IMR-90 (cell line): ENCODE data around the gene COX6A2. TPM values are rescaled to one million over a fixed set of nuclear protein-coding genes. Genes with fewer than 3 reads are reported as not detected.

Experiments used
- ATAC-seq: fragments of 200-7000 bp; cut with Tn5 transposase; 2 replicates; pipeline ENCODE4 v1.9.1; 2020; ENCODE audit warnings: low read depth, mild to moderate bottlenecking, moderate library complexity
- BruUV-seq: library from RNA; stranded (reverse); fragments of 400-500 nt; replicated peaks from 2 replicates; lab custom pipeline; 2021; lab: Mats Ljungman, UMichigan
- CTCF ChIA-PET: fragments of 300-600 bp; formaldehyde crosslinking; extraction: SDS; loops from one replicate; lab custom pipeline; 2021; ENCODE audit warnings: antibody characterized with exemption; lab: Yijun Ruan, JAX
- POLR2A ChIA-PET: fragments of 300-600 bp; sonication (Branson Sonifier 250); formaldehyde crosslinking; loops from one replicate; lab custom pipeline; 2022; ENCODE audit warnings: antibody characterized with exemption; ENCODE audit not compliant: unreplicated experiment; lab: Charles Lee
- DNase-seq: peaks from one replicate; pipeline ENCODE4 v3.0.0; 2013
- H2AFZ ChIP-seq: replicated peaks from 2 replicates; pipeline ENCODE3; 2013; ENCODE audit warnings: low read length, mild to moderate bottlenecking; ENCODE audit not compliant: poor library complexity
- H2AK5ac ChIP-seq: 2 replicates; pipeline ENCODE4 v1.6.1; 2013; ENCODE audit warnings: low read depth, low read length, inconsistent platforms
- H2AK9ac ChIP-seq: replicated peaks from 2 replicates; pipeline ENCODE3; 2013; ENCODE audit warnings: mild to moderate bottlenecking, low read depth, low read length, moderate library complexity; ENCODE audit not compliant: poor library complexity
- H2BK120ac ChIP-seq: 2 replicates; pipeline ENCODE4 v1.6.1; 2013; ENCODE audit warnings: low read depth, low read length, inconsistent platforms
- H2BK15ac ChIP-seq: 3 replicates; pipeline ENCODE4 v1.6.1; 2013; ENCODE audit warnings: low read depth, low read length, inconsistent platforms
- H2BK20ac ChIP-seq: 2 replicates; pipeline ENCODE4 v1.6.1; 2013; ENCODE audit warnings: low read depth, mild to moderate bottlenecking, inconsistent platforms, low read length, moderate library complexity
- H2BK5ac ChIP-seq: 2 replicates; pipeline ENCODE4 v1.6.1; 2013; ENCODE audit warnings: mild to moderate bottlenecking, low read depth, low read length, inconsistent platforms; ENCODE audit not compliant: poor library complexity, severe bottlenecking
- H3K14ac ChIP-seq: replicated peaks from 2 replicates; pipeline ENCODE4 v1.6.1; 2013; ENCODE audit warnings: low read depth, low read length, inconsistent platforms
- H3K18ac ChIP-seq: 2 replicates; pipeline ENCODE4 v1.6.1; 2013; ENCODE audit warnings: low read depth, low read length, control low read depth
- H3K23ac ChIP-seq: 2 replicates; pipeline ENCODE4 v1.6.1; 2013; ENCODE audit warnings: low read depth, low read length, inconsistent platforms
- H3K27ac ChIP-seq: 2 replicates; pipeline ENCODE4 v1.5.1; 2013; ENCODE audit warnings: mild to moderate bottlenecking, control low read depth, low read length; ENCODE audit not compliant: insufficient read depth
- H3K27me3 ChIP-seq: 2 replicates; pipeline ENCODE4 v1.6.1; 2013; ENCODE audit warnings: low read length; ENCODE audit not compliant: control insufficient read depth, insufficient read depth
- H3K36me3 ChIP-seq: 2 replicates; pipeline ENCODE4 v1.6.1; 2013; ENCODE audit warnings: low read length, mixed read lengths; ENCODE audit not compliant: control insufficient read depth, insufficient read depth
- H3K4ac ChIP-seq: 2 replicates; pipeline ENCODE4 v1.6.1; 2013; ENCODE audit warnings: low read depth, low read length, inconsistent platforms
- H3K4me1 ChIP-seq: 2 replicates; pipeline ENCODE4 v1.6.1; 2013; ENCODE audit warnings: low read length, mixed read lengths; ENCODE audit not compliant: control insufficient read depth, insufficient read depth
- H3K4me2 ChIP-seq: 2 replicates; pipeline ENCODE4 v1.6.1; 2013; ENCODE audit warnings: low read depth, mild to moderate bottlenecking, control low read depth, low read length, moderate library complexity
- H3K4me3 ChIP-seq: 2 replicates; pipeline ENCODE4 v1.5.1; 2013; ENCODE audit warnings: low read depth, mild to moderate bottlenecking, control low read depth, low read length, moderate library complexity; ENCODE audit not compliant: insufficient read depth
- H3K56ac ChIP-seq: 2 replicates; pipeline ENCODE4 v1.6.1; 2013; ENCODE audit warnings: low read length, inconsistent platforms; ENCODE audit not compliant: insufficient read depth; ENCODE audit errors: extremely low read depth
- H3K79me1 ChIP-seq, 2 experiments: 2 replicates each; pipeline ENCODE4 v1.6.1; 2013; ENCODE audit warnings: low read length in 2 of 2, inconsistent platforms in 1 of 2, low read depth in 1 of 2
- H3K9ac ChIP-seq: 2 replicates; pipeline ENCODE4 v1.6.1; 2013; ENCODE audit warnings: low read depth, low read length, control low read depth
- H3K9me1 ChIP-seq: 2 replicates; pipeline ENCODE4 v1.6.1; 2013; ENCODE audit warnings: low read length, inconsistent platforms; ENCODE audit not compliant: insufficient read depth
- H3K9me3 ChIP-seq: 2 replicates; pipeline ENCODE4 v1.6.1; 2013; ENCODE audit warnings: low read length; ENCODE audit not compliant: control insufficient read depth, insufficient read depth
- H4K20me1 ChIP-seq: 2 replicates; pipeline ENCODE4 v1.6.1; 2013; ENCODE audit warnings: low read length, inconsistent platforms; ENCODE audit not compliant: insufficient read depth
- H4K5ac ChIP-seq: 2 replicates; pipeline ENCODE4 v1.6.1; 2013; ENCODE audit warnings: mild to moderate bottlenecking, low read depth, low read length, control low read depth
- H4K8ac ChIP-seq, 2 experiments: 2 replicates each; pipeline ENCODE4 v1.6.1; 2013; ENCODE audit warnings: low read depth in 2 of 2, low read length in 2 of 2, control low read depth in 1 of 2, inconsistent platforms in 1 of 2
- H4K91ac ChIP-seq: 2 replicates; pipeline ENCODE4 v1.6.1; 2013; ENCODE audit warnings: low read depth, low read length, inconsistent platforms; ENCODE audit not compliant: insufficient read depth
- CEBPB ChIP-seq: IDR thresholded peaks from 2 replicates; pipeline ENCODE4 v1.6.1; 2012; ENCODE audit warnings: low read depth, low read length, improper control_type of control experiment
- ELK1 ChIP-seq: fragments of 150-350 bp; IDR thresholded peaks from 2 replicates; pipeline ENCODE4 v1.6.1; 2016; ENCODE audit warnings: low read depth, mild to moderate bottlenecking, low read length, moderate library complexity, borderline replicate concordance
- FOS ChIP-seq: fragments of 150-350 bp; IDR thresholded peaks from 2 replicates; pipeline ENCODE4 v1.6.1; 2016; ENCODE audit warnings: low read depth, low read length
- POLR2A ChIP-seq: IDR thresholded peaks from 2 replicates; pipeline ENCODE4 v1.6.1; 2012; ENCODE audit warnings: mild to moderate bottlenecking, low read depth, low read length
- RCOR1 ChIP-seq: IDR thresholded peaks from 2 replicates; pipeline ENCODE4 v1.6.1; 2012; ENCODE audit warnings: mild to moderate bottlenecking, low read length, improper control_type of control experiment; ENCODE audit not compliant: insufficient replicate concordance
- RFX5 ChIP-seq: IDR thresholded peaks from 2 replicates; pipeline ENCODE4 v1.8.0; 2012; ENCODE audit warnings: low read depth, mild to moderate bottlenecking, low read length, moderate library complexity
- WGBS, 2 experiments: methylation state at CpG; one replicate each; pipeline versions ENCODE4 v1.1.5 to v1.1.7; 2013; ENCODE audit warnings: missing lambda C conversion rate in 2 of 2; ENCODE audit not compliant: insufficient read length in 1 of 2; ENCODE audit errors: extremely low coverage in 2 of 2; 5-methylcytosine and 5-hydroxymethylcytosine counted together
- dilution Hi-C: fragments of 300-500 bp; cut with HindIII; formaldehyde crosslinking; loops from one replicate; pipeline ENCODE4 v1.14.3; 2018; ENCODE audit warnings: low sequenced_read_pairs; ENCODE audit not compliant: unreplicated experiment
- in situ Hi-C: fragments of 300-500 bp; cut with MboI; formaldehyde crosslinking; loops from 3 replicates; pipeline ENCODE4 v1.14.3; 2019; ENCODE audit warnings: low sequenced_read_pairs, inconsistent platforms, mixed read lengths
- intact Hi-C: fragments of 100-400 bp; cut with micrococcal nuclease; formaldehyde crosslinking; loops from 2 replicates; pipeline ENCODE4 v1.10.0; 2022
- polyA plus RNA-seq, 3 experiments: library from polyadenylated mRNA; depleted of rRNA; stranded (reverse); fragments of >200 nt; gene quantifications; 2 replicates each; pipeline ENCODE4 v1.2.3, GENCODE V29; 2012; ENCODE audit warnings: low replicate concordance in 1 of 3
- total RNA-seq: library from RNA; depleted of rRNA; stranded (reverse); fragments of >200 nt; gene quantifications from 2 replicates; pipeline ENCODE4 v1.2.3, GENCODE V29; 2012; rRNA removed
- TF ChIP-seq, protein P1 (sequence below): conservative IDR thresholded peaks from 2 replicates; pipeline ENCODE4 v1.5.1; 2012; ENCODE audit warnings: mild to moderate bottlenecking, low read depth, low read length, improper control_type of control experiment

The COX6A2 gene
- total and polyA plus RNA-seq, 2 of the 4 experiments (the other 2 are of a cell fraction): not detected

GRCh38 chr16:31380201-31380600 lies 48.0 kb downstream of the COX6A2 start:
- Histone ChIP-seq H2AK5ac (no peak overlapping the region), H2AFZ (no peak overlapping the region), H2BK120ac (no peak overlapping the region), H4K91ac (no peak overlapping the region), H3K9me1 (no peaks in the 10 kb centered on the region), H3K4me2 (no peak overlapping the region), H3K79me1 (no peaks in the 10 kb centered on the region), H3K4ac (no peak overlapping the region), H3K9me3 (no peaks in the 10 kb centered on the region), H4K5ac (no peak overlapping the region), H2AK9ac (no peak overlapping the region), H3K9ac (no peak overlapping the region), H3K4me1 (no peaks in the 10 kb centered on the region), H3K27ac (no peak overlapping the region), H2BK20ac (no peak overlapping the region), H2BK15ac (no peak overlapping the region), H3K4me3 (no peak overlapping the region), H2BK5ac (no peak overlapping the region), H4K8ac (no peak overlapping the region), H3K56ac (no peak overlapping the region), H3K36me3 (no peaks in the 10 kb centered on the region), H3K23ac (no peak overlapping the region), H4K20me1 (no peaks in the 10 kb centered on the region; the same call in 1 of the 2 replicates), H3K14ac (no peak overlapping the region), H3K18ac (no peak overlapping the region), H3K27me3 (peaks cover 12% of the 10 kb centered on the region)
- intact Hi-C loops: loop anchor here (10.0 kb wide), 1 partner anchor 65 kb away; the partner anchor contains the start of gene ZNF843
- TF ChIP-seq CEBPB (no peak), FOS (no peak), POLR2A (no peak), ELK1 (no peak), RFX5 (no peak), RCOR1 (no peak)
- TF ChIP-seq, protein P1, sequence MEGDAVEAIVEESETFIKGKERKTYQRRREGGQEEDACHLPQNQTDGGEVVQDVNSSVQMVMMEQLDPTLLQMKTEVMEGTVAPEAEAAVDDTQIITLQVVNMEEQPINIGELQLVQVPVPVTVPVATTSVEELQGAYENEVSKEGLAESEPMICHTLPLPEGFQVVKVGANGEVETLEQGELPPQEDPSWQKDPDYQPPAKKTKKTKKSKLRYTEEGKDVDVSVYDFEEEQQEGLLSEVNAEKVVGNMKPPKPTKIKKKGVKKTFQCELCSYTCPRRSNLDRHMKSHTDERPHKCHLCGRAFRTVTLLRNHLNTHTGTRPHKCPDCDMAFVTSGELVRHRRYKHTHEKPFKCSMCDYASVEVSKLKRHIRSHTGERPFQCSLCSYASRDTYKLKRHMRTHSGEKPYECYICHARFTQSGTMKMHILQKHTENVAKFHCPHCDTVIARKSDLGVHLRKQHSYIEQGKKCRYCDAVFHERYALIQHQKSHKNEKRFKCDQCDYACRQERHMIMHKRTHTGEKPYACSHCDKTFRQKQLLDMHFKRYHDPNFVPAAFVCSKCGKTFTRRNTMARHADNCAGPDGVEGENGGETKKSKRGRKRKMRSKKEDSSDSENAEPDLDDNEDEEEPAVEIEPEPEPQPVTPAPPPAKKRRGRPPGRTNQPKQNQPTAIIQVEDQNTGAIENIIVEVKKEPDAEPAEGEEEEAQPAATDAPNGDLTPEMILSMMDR: no peak
- no peak for ATAC-seq
- POLR2A ChIA-PET: no interaction called here
- no peak for DNase-seq
- in situ Hi-C loops: no loop called here
- CTCF ChIA-PET: interaction anchor here (0.6 kb wide), 1 partner anchor 237 kb away, joined by 3 read pairs; no protein-coding TSS in a partner anchor
- dilution Hi-C loops: no loop called here
- WGBS, 2 experiments: 47% methylated on average over 7 of the region's 12 CpGs; no CpG with 5 or more reads in 1 of the 2 experiments
- BruUV-seq: no TSS peak

Other genes starting within 250 kb of the COX6A2 start
- 42.8 and 51.9 TPM in 2 replicates for gene FUS, start 248.2 kb downstream of the COX6A2 start, total RNA-seq
- gene FUS, start 248.2 kb downstream of the COX6A2 start, polyA plus RNA-seq (2012; rRNA removed): 313 and 340 TPM in 2 replicates
- 10.2 and 13.1 TPM in 2 replicates for gene PYCARD, start 225.6 kb downstream of the COX6A2 start, total RNA-seq
- 20.5 and 30.1 TPM in 2 replicates for gene PYCARD, start 225.6 kb downstream of the COX6A2 start, polyA plus RNA-seq (2012; rRNA removed)
- gene TRIM72, start 214.2 kb downstream of the COX6A2 start, total RNA-seq: not detected in 2 replicates
- not detected in 2 replicates for gene TRIM72, start 214.2 kb downstream of the COX6A2 start, polyA plus RNA-seq (2012; rRNA removed)
- not detected in 2 replicates for gene PYDC1, start 211.2 kb downstream of the COX6A2 start, total RNA-seq
- gene PYDC1, start 211.2 kb downstream of the COX6A2 start, polyA plus RNA-seq (2012; rRNA removed): not detected in 2 replicates
- gene ITGAM, start 168.4 kb downstream of the COX6A2 start, total RNA-seq: under 0.01 TPM in 1 of 2 replicates, not detected in the other
- gene ITGAM, start 168.4 kb downstream of the COX6A2 start, polyA plus RNA-seq (2012; rRNA removed): not detected in 2 replicates
- 0.18 TPM in 1 of 2 replicates, not detected in the other for gene ITGAX, start 73.2 kb downstream of the COX6A2 start, total RNA-seq
- gene ITGAX, start 73.2 kb downstream of the COX6A2 start, polyA plus RNA-seq (2012; rRNA removed): 0.09 TPM in 2 replicates
- gene ITGAD, start 35.0 kb downstream of the COX6A2 start, total RNA-seq: not detected in 2 replicates
- not detected in 2 replicates for gene ITGAD, start 35.0 kb downstream of the COX6A2 start, polyA plus RNA-seq (2012; rRNA removed)
- gene ZNF843, start 14.4 kb upstream of the COX6A2 start, total RNA-seq: under 0.01 TPM in 2 replicates
- 0.13 and 0.27 TPM in 2 replicates for gene ZNF843, start 14.4 kb upstream of the COX6A2 start, polyA plus RNA-seq (2012; rRNA removed)
- gene ARMC5, start 31.1 kb upstream of the COX6A2 start, total RNA-seq: 2.3 and 3.1 TPM in 2 replicates
- 7.5 and 10.2 TPM in 2 replicates for gene ARMC5, start 31.1 kb upstream of the COX6A2 start, polyA plus RNA-seq (2012; rRNA removed)
- 24.9 and 30.0 TPM in 2 replicates for gene TGFB1I1, start 43.8 kb upstream of the COX6A2 start, total RNA-seq
- gene TGFB1I1, start 43.8 kb upstream of the COX6A2 start, polyA plus RNA-seq (2012; rRNA removed): 118 and 128 TPM in 2 replicates
- gene SLC5A2, start 54.8 kb upstream of the COX6A2 start, total RNA-seq: under 0.01 TPM in 1 of 2 replicates, not detected in the other
- gene SLC5A2, start 54.8 kb upstream of the COX6A2 start, polyA plus RNA-seq (2012; rRNA removed): 0.10 TPM in 1 of 2 replicates, not detected in the other
- gene RUSF1, start 80.0 kb upstream of the COX6A2 start, total RNA-seq: 22.2 and 22.9 TPM in 2 replicates
- gene RUSF1, start 80.0 kb upstream of the COX6A2 start, polyA plus RNA-seq (2012; rRNA removed): 63.6 and 65.0 TPM in 2 replicates
- gene AHSP, start 99.5 kb upstream of the COX6A2 start, total RNA-seq: not detected in 2 replicates
- not detected in 2 replicates for gene AHSP, start 99.5 kb upstream of the COX6A2 start, polyA plus RNA-seq (2012; rRNA removed)